ENCODE results near the gene SSNA1.
"Not testable (repeated sequence)": the region's sequence is repeated elsewhere in the genome, so short reads cannot be mapped to it uniquely, and the experiment has no call there.

The SSNA1 gene

DNA sequence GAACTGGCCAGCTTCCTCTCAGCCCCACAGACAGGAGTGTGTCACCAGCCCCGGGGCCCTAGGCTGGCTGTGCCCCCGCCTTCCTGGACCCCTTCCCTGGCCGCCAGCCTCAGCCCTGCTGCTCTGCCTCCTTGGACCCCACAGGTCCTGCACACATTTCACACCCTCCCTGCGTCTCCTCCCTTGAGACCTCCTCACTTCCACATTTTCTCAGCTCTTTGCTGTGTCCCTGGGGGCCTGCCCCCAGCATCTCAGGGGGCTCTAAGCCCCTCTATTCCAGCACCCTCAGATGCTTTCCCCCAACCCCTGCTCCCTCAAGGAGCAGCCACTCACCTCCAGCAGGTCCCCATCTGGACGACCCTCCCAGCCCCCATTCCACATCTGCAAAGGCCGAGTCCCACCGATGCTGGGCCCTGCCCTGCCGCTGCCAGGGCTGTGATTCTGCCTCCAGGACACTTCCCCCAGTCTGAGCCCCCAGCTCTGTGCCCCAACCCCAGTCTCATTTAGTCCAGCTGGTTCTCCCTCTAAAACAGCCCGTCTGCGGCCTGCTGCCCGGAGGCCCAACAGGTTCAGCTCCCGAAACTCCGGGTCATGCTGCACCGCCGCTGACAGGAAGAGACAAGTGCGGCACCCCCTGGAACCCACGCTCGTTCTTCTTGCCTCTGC is 46.4 kb downstream of the SSNA1 start:
- DNase-seq, result no peak

DNA sequence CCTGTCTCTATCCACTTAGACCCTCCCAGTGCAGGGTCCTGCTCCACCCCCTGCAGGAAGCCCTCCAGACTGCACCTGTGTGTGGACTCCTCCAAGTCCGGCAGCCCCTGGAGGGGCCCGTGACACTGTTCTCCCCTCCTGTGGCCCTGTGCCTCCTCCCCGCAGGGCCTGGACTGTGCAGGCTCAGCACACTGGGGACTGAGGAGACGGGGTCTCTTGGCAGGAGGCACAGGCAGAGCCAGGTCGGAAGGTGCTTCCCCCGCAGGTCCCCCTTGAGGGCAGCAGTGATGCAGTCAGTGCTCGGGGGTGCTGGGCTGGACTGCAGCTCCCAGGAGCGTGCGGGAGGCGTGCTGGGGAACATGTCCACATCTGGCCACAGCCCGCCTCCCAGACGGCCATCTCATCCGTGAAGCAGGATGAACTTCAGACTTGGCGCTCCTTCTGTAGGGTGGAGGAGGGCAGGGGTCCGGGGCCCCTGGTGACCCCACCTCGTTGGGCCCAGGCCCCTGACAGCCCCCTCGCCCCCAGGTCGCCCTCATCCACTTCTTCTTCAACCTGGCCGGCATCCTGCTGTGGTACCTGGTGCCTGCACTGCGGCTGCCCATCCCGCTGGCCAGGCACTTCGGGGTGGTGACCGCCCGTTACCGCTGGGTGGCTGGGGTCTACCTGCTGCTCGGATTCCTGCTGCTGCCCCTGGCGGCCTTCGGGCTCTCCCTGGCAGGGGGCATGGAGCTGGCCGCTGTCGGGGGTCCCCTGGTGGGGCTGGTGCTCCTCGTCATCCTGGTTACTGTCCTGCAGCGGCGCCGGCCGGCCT is 47.2 kb downstream of the SSNA1 start:
- DNase-seq, result no peak

DNA sequence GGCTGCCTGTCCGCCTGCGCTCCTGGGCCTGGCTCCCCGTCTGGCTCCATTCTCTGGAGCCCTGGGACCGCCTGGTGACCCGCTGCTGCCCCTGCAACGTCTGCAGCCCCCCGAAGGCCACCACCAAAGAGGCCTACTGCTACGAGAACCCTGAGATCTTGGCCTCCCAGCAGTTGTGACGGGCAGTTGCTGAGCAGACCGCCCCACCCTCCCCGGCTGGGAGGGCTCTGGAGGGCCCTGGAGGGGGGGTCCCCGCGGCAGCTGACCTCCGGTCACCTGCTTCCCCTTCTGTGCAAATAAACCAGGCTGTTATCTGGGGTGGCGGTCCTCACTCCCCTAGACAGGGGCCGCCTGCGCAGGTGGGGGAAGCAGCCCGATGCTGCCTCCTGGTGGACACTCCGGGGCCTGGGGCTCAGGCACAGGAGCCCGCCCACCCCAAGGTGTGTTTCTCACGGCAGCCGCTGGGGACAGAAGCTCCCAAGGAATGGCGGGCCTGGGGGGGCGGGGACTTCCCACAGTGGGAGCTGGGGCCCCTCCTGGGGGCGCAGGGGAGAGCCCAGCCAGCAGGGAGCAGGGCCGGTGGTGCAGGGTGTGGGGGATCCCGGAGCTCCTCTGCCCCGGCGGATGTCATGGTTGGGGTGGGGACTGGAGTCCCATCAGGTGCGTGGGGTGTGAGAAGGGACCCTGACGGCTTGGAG is 47.9 kb downstream of the SSNA1 start:
- DNase-seq, result peak; percentile 93

DNA sequence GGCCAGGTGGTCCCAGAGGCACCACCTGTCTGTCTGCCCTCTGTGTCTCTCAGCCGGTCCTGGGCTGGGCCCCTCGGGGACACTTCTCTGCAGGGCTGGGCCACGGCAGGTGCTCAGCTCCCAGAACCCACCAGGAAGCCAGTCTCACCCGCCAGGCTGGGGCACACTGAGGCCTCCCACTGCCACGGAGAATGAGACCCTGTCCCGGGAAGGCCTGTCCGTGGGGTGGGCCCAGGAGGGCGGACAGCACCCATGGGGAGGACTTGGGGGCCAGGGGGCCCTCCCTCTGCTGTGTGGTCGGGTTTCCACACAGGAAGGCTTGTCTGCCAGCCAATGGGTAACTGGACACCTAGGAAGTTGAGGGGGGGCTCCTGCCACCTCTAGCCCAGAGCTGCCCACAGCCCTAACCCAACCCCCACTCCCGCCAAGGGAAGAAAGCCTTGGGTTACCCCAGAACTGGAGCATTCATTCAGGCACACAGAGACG is 48.5 kb downstream of the SSNA1 start:
- DNase-seq, result peak; percentile 48

DNA sequence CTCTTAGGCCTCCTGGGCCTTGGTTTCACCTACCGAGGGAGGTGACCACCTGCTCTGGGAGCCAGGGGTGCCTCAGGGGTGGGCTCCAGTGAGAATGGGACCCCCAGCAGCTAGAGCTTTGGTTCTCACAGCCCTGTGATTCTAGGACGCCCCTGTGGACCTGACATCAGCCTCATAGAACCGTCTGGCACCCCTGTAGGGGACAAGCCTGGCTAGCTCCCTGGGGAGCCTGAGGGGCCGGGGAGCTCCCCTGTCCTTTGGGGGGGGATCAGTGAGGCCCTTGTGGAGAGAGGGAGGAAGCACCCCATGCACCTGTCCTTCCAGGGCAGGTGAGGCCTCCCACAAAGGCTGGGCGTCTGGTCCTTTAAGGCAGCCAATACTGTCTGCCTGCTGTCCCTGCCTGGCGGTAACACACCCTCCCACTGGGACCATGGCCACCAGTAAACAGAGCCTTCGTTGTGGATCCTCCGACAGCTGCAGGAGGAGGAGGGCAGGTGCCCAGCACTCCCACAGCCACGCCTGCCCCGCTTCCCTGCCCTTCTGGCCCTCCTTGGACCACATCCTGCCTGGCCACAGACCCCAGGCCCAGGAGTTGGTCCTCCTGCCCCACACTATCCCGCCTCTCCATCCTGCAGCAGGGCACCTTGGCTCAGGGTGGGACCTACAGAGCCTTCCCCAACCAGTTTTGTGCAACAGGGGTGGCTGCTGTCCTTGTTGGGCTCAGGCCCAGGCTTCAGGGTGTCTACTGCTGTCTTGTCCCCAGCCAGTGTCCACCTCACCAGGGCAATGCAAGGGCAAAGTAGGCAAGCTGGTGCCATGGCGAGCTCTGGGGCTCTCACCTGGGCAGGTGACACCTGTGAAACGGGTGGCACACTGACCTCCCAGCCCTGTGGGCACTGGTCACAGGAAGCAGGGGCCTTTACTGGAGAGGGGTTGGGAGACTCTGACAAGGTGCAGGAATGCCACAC is 49.6 kb downstream of the SSNA1 start:
- peak; percentile 85 for DNase-seq

DNA sequence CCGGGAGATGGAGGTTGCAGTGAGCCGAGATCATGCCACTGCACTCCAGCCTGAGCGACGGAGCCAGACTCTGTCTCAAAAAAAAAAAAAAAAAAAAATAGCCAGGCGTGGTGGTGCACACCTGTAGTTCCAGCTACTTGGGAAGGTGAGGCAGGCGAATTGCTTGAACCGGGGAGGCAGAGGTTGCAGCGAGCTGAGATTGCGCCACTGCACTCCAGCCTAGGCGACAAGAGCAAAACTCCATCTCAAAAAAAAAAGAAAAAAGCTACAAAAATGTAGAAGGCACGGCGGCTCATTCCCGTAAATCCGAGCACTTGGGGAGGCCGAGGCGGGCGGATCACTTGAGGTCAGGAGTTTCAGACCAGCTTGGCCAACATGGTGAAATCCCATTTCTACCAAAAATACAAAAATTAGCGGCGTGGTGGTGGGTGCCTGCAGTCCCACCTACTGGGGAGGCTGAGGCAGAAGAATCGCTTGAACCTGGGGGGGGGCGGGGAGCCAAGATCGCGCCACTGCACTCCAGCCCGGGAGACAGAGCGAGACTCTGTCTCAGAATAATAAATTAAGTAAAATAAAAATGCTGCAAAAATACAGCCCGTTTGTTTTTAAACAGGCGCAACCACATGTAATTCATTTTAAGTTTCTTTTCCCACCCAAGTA is 51.2 kb downstream of the SSNA1 start:
- DNase-seq, result not testable (repeated sequence)

Measured in NCI-H69 (cell line).